Measurements from ENCODE around the gene KCNJ15.

Gene KCNJ15

GRCh38 chr21:38329162-38329561 lies 72.4 kb downstream of the KCNJ15 start:
- no peak for DNase-seq

- no peak for DNase-seq
These were observed 73.9 kb downstream of the KCNJ15 start for GRCh38 chr21:38330666-38331065.

GRCh38 chr21:38333301-38334272 lies 76.8 kb downstream of the KCNJ15 start:
- DNase-seq = no peak

- no peak for DNase-seq
These were observed 78.1 kb downstream of the KCNJ15 start for GRCh38 chr21:38334866-38335265.

GRCh38 chr21:38337793-38338192 lies 81.0 kb downstream of the KCNJ15 start:
- DNase-seq = no peak

- DNase-seq = no peak
These were observed 83.3 kb downstream of the KCNJ15 start for GRCh38 chr21:38340131-38340530.

- no peak for DNase-seq
These were observed 84.8 kb downstream of the KCNJ15 start for GRCh38 chr21:38341546-38342012.

GRCh38 chr21:38342739-38343138 lies 85.9 kb downstream of the KCNJ15 start:
- DNase-seq = no peak

GRCh38 chr21:38343691-38344090 lies 86.9 kb downstream of the KCNJ15 start:
- DNase-seq = no peak

GRCh38 chr21:38346286-38346685 lies 89.5 kb downstream of the KCNJ15 start:
- no peak for DNase-seq

- peak in 1 of 2 donors; percentile 19 for DNase-seq
These were observed 92.4 kb downstream of the KCNJ15 start for GRCh38 chr21:38349111-38349746.

- no peak for DNase-seq
These were observed 93.2 kb downstream of the KCNJ15 start for GRCh38 chr21:38349977-38350376.

- no peak for DNase-seq
These were observed 93.9 kb downstream of the KCNJ15 start for GRCh38 chr21:38350684-38351083.

- DNase-seq = no peak
These were observed 94.6 kb downstream of the KCNJ15 start for GRCh38 chr21:38351176-38351959.

- DNase-seq = no peak
These were observed 95.2 kb downstream of the KCNJ15 start for GRCh38 chr21:38351961-38352521.

GRCh38 chr21:38352536-38353219 lies 95.9 kb downstream of the KCNJ15 start:
- DNase-seq = peak; percentile 67 to 69

GRCh38 chr21:38354231-38354630 lies 97.4 kb downstream of the KCNJ15 start:
- DNase-seq = no peak

- DNase-seq = no peak
These were observed 98.0 kb downstream of the KCNJ15 start for GRCh38 chr21:38354746-38355145.

GRCh38 chr21:38355353-38355752 lies 98.6 kb downstream of the KCNJ15 start:
- DNase-seq = no peak

GRCh38 chr21:38355992-38356781 lies 99.4 kb downstream of the KCNJ15 start:
- peak; percentile 83 to 84 for DNase-seq
